G401 (cell line): ENCODE data around the gene BBX. TPM values are rescaled to one million over a fixed set of nuclear protein-coding genes. Genes with fewer than 3 reads are reported as not detected.

Source experiments
- DNase-seq: peaks from one replicate; pipeline ENCODE4 v3.0.0-alpha.2; 2015; ENCODE audit warnings: low spot score
- in situ Hi-C: cut with HindIII; loops from 2 replicates; pipeline ENCODE4 v1.10.0; 2016; ENCODE audit warnings: low sequenced_read_pairs, mixed read lengths
- total RNA-seq: library from RNA; depleted of rRNA; stranded (reverse); fragments of >200 nt; shearing (Covaris generic); gene quantifications from 2 replicates; pipeline ENCODE4 v1.2.3, GENCODE V29; 2014

BBX gene
- total RNA-seq, 1 experiment from 2014 or later, result 0.10 TPM

- in situ Hi-C loops, result no loop called here
- no peak for DNase-seq
Measured at GRCh38 chr3:107637416-107638183, 114.8 kb downstream of the BBX start.

GRCh38 chr3:107641572-107642307 lies 119.0 kb downstream of the BBX start:
- in situ Hi-C loops, result no loop called here
- no peak for DNase-seq

DNA sequence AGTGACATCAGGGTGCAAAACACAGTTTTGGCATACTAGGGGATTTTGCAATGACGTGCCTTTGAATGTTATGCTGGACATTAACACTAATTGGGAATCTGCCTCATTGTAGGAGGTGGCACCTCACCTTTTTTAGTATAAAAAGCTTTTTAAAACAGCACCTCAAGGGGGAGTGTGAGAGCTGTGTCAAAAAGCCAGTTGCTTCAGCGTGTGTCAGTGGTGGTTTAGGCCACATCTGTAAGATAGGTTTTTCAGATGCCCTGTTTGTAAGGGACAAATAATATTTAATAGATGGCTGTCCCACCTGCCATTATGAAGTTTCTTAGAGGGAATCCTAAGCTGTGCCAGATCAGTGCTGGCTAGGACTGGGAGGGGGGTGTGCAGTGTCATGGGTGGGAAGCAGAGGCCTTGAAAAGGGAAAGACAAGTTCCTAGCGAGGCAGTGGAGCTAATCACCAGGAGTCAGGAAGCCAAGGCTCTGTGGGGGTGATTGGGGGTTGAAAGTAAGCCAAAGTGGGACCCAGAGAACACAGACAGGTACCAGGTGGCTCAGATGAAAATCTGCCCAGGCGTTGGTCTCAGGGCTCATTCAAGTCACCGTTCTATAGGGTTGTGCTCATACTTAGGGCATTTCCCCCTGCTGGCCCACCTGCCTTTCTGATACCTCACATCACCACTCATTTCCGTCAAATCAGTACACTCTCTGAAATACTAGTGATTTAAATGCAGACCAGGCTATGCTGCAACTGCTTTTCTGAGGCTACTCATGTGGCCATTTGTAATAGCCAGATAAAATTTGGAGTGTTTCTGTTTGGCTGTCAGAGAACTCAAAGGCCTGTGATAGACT lies 120.5 kb downstream of the BBX start:
- in situ Hi-C loops, result no loop called here
- DNase-seq, result no peak

GRCh38 chr3:107644631-107645030 lies 121.9 kb downstream of the BBX start:
- in situ Hi-C loops, result no loop called here
- DNase-seq, result no peak

- in situ Hi-C loops, result no loop called here
- DNase-seq, result no peak
Measured at GRCh38 chr3:107650788-107651187, 128.0 kb downstream of the BBX start.

GRCh38 chr3:107651782-107652181 lies 129.0 kb downstream of the BBX start:
- no peak for DNase-seq
- in situ Hi-C loops, result no loop called here

- DNase-seq, result no peak
- in situ Hi-C loops, result no loop called here
Measured at GRCh38 chr3:107654218-107654617, 131.5 kb downstream of the BBX start.

DNA sequence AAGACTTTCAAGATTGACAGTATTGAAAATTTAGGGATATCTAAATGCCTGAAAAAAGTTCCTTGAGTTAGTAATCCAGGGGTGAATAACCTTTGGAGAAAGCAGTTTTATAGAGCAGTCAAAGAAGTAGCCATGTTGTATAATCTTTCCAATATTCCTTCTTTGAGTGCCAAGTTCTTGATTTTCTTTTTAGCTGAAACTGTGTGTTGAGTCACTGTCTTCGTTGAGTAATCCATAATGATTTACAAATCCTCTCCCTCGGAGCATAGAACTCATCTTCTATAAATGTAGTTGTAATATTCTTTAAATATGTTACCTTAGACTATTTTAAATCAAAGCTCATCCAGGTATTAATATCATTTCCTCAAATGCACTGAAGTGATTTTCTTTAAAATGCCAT lies 135.2 kb downstream of the BBX start:
- in situ Hi-C loops, result no loop called here
- no peak for DNase-seq

- DNase-seq, result peak; percentile 48
- in situ Hi-C loops, result no loop called here
Measured at GRCh38 chr3:107660306-107660976, 137.7 kb downstream of the BBX start.

GRCh38 chr3:107661447-107662123 lies 138.8 kb downstream of the BBX start:
- in situ Hi-C loops, result no loop called here
- no peak for DNase-seq

GRCh38 chr3:107662124-107662507 lies 139.4 kb downstream of the BBX start:
- DNase-seq, result no peak
- in situ Hi-C loops, result no loop called here

GRCh38 chr3:107662586-107662985 lies 139.8 kb downstream of the BBX start:
- DNase-seq, result no peak
- in situ Hi-C loops, result no loop called here

GRCh38 chr3:107663266-107663665 lies 140.5 kb downstream of the BBX start:
- in situ Hi-C loops, result no loop called here
- no peak for DNase-seq

DNA sequence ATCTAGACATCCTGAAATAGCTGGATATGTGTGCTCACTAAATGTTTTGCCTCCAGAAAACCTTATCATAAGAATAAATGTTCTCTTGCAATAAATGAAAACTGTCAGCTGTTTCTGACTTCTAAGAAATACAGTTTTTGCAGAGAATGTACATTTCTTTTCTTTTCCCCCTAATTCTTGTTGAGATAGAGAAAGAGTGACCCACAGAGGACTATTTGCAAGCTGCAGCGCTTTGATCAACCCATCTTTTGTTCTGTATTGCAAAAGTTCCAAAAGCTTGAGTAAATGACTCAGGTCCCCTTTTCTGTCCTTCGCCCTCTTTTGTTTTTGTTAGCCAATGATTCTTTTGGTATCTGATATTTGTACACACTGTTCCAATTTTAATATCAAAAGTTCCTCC lies 141.9 kb downstream of the BBX start:
- no peak for DNase-seq
- in situ Hi-C loops, result no loop called here

- in situ Hi-C loops, result no loop called here
- no peak for DNase-seq
Measured at GRCh38 chr3:107665351-107665750, 142.6 kb downstream of the BBX start.

DNA sequence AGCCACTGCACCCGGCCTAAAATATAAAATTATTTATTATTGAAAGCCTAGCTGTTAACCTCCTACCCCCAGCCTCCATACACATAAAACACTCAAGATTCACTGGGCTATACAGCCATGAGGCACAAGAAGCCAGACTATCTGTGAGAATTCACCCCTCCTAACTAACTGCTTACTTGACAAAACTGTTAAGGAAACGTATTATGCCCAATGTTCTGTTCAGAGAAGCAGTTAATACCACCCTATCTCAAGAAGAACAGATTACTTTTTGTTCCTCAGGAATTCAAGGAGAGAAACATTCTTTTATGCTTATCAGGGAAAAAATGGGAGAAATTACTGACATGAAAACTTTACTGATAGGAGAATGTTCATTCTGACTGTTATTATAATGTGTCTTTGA lies 144.1 kb downstream of the BBX start:
- no peak for DNase-seq

GRCh38 chr3:107668416-107668815 lies 145.7 kb downstream of the BBX start:
- in situ Hi-C loops, result no loop called here

More for the DNA sequence above, 144.1 kb downstream of the BBX start:
- in situ Hi-C loops, result no loop called here

DNA sequence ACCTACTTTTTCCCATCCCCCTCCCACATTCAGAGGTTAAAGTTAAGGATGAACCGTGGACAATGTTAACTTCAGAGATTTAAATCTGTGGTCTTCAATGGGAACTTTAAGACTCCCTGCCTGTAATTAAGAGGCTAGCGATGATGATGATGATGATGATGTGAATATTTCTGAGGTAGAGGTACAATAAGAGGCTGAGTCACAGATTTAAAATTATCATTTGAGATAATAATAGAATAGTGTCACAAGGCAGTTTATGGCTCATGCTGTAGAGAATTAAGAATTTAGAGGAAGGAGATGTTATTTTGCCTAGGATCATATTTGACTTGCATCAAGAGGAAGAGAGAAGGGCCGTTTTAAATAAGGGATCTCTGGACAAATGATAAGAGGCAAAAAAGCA lies 146.2 kb downstream of the BBX start:
- in situ Hi-C loops, result no loop called here
- no peak for DNase-seq

More at GRCh38 chr3:107668416-107668815, 145.7 kb downstream of the BBX start:
- no peak for DNase-seq

GRCh38 chr3:107669669-107670068 lies 146.9 kb downstream of the BBX start:
- in situ Hi-C loops, result no loop called here
- DNase-seq, result no peak
